SKM-1 (cell line): ENCODE results near the gene URB2.
"Not testable (repeated sequence)": the region's sequence is repeated elsewhere in the genome, so short reads cannot be mapped to it uniquely, and the experiment has no call there.

Experiments used
- DNase-seq: peaks from one replicate; lab custom pipeline; 2025; ENCODE audit not compliant: unreplicated experiment; lab: John Stamatoyannopoulos, UW

URB2 gene

GRCh38 chr1:229613938-229614337 is 12.1 kb upstream of the URB2 start:
- DNase-seq, result no peak

GRCh38 chr1:229614701-229615100 is 11.3 kb upstream of the URB2 start:
- no peak for DNase-seq

- no peak for DNase-seq
Observed at GRCh38 chr1:229617351-229618100, 8.5 kb upstream of the URB2 start.

- no peak for DNase-seq
Observed at GRCh38 chr1:229619002-229619401, 7.0 kb upstream of the URB2 start.

- no peak for DNase-seq
Observed at GRCh38 chr1:229619614-229620013, 6.4 kb upstream of the URB2 start.

GRCh38 chr1:229620876-229621275 is 5.2 kb upstream of the URB2 start:
- DNase-seq, result no peak

- DNase-seq, result no peak
Observed at GRCh38 chr1:229621663-229622062, 4.4 kb upstream of the URB2 start.

GRCh38 chr1:229622641-229623120 is 3.4 kb upstream of the URB2 start:
- DNase-seq, result not testable (repeated sequence)

- no peak for DNase-seq
Observed at GRCh38 chr1:229623225-229623624, 2.8 kb upstream of the URB2 start.

- no peak for DNase-seq
Observed at GRCh38 chr1:229623838-229624237, 2.2 kb upstream of the URB2 start.

- no peak for DNase-seq
Observed at GRCh38 chr1:229624521-229625070, 1.5 kb upstream of the URB2 start.

GRCh38 chr1:229625071-229625914 is 754 bp upstream of the URB2 start:
- peak; percentile 60 for DNase-seq

- no peak for DNase-seq
Observed at GRCh38 chr1:229627003-229627402, 956 bp downstream of the URB2 start.

GRCh38 chr1:229629261-229629660 is 3.2 kb downstream of the URB2 start:
- DNase-seq, result no peak

GRCh38 chr1:229631148-229631547 is 5.1 kb downstream of the URB2 start:
- no peak for DNase-seq

- no peak for DNase-seq
Observed at GRCh38 chr1:229631966-229632365, 5.9 kb downstream of the URB2 start.

GRCh38 chr1:229636042-229636441 is 10.0 kb downstream of the URB2 start:
- DNase-seq, result no peak

- no peak for DNase-seq
Observed at GRCh38 chr1:229637746-229638145, 11.7 kb downstream of the URB2 start.

- no peak for DNase-seq
Observed at GRCh38 chr1:229640455-229640854, 14.4 kb downstream of the URB2 start.

GRCh38 chr1:229641306-229641705 is 15.3 kb downstream of the URB2 start:
- DNase-seq, result no peak

GRCh38 chr1:229642376-229642775 is 16.3 kb downstream of the URB2 start:
- DNase-seq, result no peak

- DNase-seq, result no peak
Observed at GRCh38 chr1:229642970-229643369, 16.9 kb downstream of the URB2 start.
